NCI-H128 (cell line): Measurements from ENCODE around the gene ELAVL4.

ENCODE experiments used
- DNase-seq: peaks from one replicate; lab custom pipeline; 2025; ENCODE audit not compliant: unreplicated experiment; lab: John Stamatoyannopoulos, UW

Gene ELAVL4

DNA sequence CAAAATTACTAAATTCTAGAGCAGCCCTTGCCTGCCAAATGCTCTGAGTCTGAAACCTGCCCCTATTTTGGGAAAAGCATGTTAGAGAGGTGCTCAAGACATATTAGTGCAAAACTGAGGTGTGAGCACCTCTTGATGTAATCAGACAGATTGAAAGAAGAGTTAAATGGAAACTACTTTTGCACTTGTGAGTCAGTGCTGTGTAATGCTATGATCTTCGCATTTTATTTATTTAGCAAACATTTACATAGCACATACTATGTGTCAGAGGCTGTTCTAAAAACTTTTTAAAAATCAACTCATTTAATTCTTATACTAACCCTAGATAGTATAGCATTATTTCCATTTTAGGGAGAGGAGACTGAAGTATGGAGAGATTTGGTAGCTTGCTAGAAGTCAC is 138.1 kb downstream of the ELAVL4 start:
- DNase-seq = no peak

DNA sequence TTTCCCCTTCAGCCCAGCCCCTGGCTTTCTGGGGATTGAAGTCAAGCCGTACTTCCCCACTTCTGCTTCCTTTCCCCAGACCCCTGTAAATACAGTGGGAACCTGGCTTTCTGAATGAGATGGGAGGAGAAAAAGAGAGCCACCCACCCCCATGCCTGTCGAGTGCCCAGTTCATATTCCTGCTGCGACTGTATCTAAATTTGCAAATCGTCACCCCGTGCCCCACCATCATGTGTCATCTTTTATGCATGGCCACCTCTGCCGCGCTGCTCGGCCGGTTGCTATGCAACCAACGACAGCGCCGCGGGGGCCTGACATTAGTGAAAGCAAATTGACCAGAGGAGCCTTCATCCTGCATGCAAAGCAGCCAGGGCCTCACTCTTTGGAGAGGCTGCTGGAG is 143.0 kb downstream of the ELAVL4 start:
- DNase-seq = peak; percentile 33

DNA sequence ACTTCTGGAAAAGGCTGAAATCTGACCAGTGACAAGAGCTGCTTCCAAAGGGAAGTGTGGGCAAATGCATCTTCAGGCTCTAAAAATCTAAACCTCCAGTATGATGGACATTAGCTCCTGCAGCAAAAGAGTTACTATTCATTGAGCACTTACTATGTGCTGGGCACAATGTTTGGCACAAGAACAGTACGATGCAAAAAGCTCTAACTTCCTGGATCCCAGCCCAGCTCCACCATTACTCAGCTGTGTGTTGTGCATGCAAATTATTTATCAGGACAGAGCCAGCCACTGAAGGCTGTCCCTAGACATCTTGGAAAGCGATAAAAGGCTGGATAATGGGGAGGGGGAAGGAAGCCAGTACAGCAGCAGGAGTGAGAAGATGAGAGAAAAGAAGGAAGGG is 143.5 kb downstream of the ELAVL4 start:
- DNase-seq = no peak
